ENCODE results near the gene EEPD1. TPM values are rescaled to one million over a fixed set of nuclear protein-coding genes. Genes with fewer than 3 reads are reported as not detected.

EEPD1 gene
- polyA plus RNA-seq, 2 of the 4 experiments (the other 2 are of a cell fraction): 16.0 to 24.3 TPM

- TF ChIP-seq TP53 (CRISPR knock-in tag; IDR thresholded peaks at IDR 0.05) (no peak), CBX8 (IDR thresholded peaks at IDR 0.05) (no peak), BHLHE40 (IDR thresholded peaks at IDR 0.05; ENCODE audit: low read depth, low read length) (peak; percentile 66), RNF2 (IDR thresholded peaks at IDR 0.05; ENCODE audit: borderline replicate concordance, low read depth) (no peak), CEBPB (IDR thresholded peaks at IDR 0.05) (peak; percentile 35 to 69; a peak in 2 of 4 replicates), FOXS1 (CRISPR knock-in tag; IDR thresholded peaks at IDR 0.05) (no peak), EP300 (IDR thresholded peaks at IDR 0.05) (peak; percentile 24 to 38; a peak in 1 of 5 replicates), ZFP36 (IDR thresholded peaks at IDR 0.05; ENCODE audit: borderline replicate concordance, partially characterized antibody) (no peak), CHD2 (IDR thresholded peaks at IDR 0.05; ENCODE audit: low read length, partially characterized antibody) (no peak), HOXB13 (CRISPR knock-in tag; IDR thresholded peaks at IDR 0.05; ENCODE audit: low read depth) (no peak), HOXB5 (CRISPR knock-in tag; IDR thresholded peaks at IDR 0.05) (peak; percentile 61)
These were observed 24.0 kb upstream of the EEPD1 start (continued) for GRCh38 chr7:36129048-36129534.

GRCh38 chr7:36130236-36130945 lies 22.7 kb upstream of the EEPD1 start:
- TF ChIP-seq, protein P1, sequence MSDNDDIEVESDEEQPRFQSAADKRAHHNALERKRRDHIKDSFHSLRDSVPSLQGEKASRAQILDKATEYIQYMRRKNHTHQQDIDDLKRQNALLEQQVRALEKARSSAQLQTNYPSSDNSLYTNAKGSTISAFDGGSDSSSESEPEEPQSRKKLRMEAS (IDR thresholded peaks at IDR 0.05): no peak
- TF ChIP-seq, protein P2, sequence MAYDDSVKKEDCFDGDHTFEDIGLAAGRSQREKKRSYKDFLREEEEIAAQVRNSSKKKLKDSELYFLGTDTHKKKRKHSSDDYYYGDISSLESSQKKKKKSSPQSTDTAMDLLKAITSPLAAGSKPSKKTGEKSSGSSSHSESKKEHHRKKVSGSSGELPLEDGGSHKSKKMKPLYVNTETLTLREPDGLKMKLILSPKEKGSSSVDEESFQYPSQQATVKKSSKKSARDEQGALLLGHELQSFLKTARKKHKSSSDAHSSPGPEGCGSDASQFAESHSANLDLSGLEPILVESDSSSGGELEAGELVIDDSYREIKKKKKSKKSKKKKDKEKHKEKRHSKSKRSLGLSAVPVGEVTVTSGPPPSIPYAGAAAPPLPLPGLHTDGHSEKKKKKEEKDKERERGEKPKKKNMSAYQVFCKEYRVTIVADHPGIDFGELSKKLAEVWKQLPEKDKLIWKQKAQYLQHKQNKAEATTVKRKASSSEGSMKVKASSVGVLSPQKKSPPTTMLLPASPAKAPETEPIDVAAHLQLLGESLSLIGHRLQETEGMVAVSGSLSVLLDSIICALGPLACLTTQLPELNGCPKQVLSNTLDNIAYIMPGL (CRISPR knock-in tag; IDR thresholded peaks at IDR 0.05; ENCODE audit: borderline replicate concordance): no peak
- TF ChIP-seq ESRRA (IDR thresholded peaks at IDR 0.05; ENCODE audit: borderline replicate concordance, low read length): no peak
- TF ChIP-seq RNF2 (IDR thresholded peaks at IDR 0.05; ENCODE audit: borderline replicate concordance, low read depth): no peak
- no peak for TF ChIP-seq ZC3H11A (IDR thresholded peaks at IDR 0.05)
- TF ChIP-seq CBX2 (IDR thresholded peaks at IDR 0.05; ENCODE audit: borderline replicate concordance, low read depth): no peak
- no peak for TF ChIP-seq RFX5 (IDR thresholded peaks at IDR 0.05)
- TF ChIP-seq CHD2 (IDR thresholded peaks at IDR 0.05; ENCODE audit: low read length, partially characterized antibody): no peak
- no peak for TF ChIP-seq E2F6 (IDR thresholded peaks at IDR 0.05; ENCODE audit: borderline replicate concordance, low read depth)
- TF ChIP-seq KDM5A (IDR thresholded peaks at IDR 0.05): no peak
- no peak for TF ChIP-seq POLR2A (IDR thresholded peaks at IDR 0.05; ENCODE audit: low read length)
- no peak for TF ChIP-seq EHMT2 (IDR thresholded peaks at IDR 0.05; ENCODE audit: low read depth)
- TF ChIP-seq HOXB5 (CRISPR knock-in tag; IDR thresholded peaks at IDR 0.05): no peak
- TF ChIP-seq NPAS2 (CRISPR knock-in tag; IDR thresholded peaks at IDR 0.05; ENCODE audit: borderline replicate concordance): no peak
- no peak for TF ChIP-seq HEYL (CRISPR knock-in tag; IDR thresholded peaks at IDR 0.05)
- no peak for TF ChIP-seq MAZ (IDR thresholded peaks at IDR 0.05; ENCODE audit: borderline replicate concordance, low read depth, low read length)
- 87% methylated on average over 7 of the region's 7 CpGs for WGBS (ENCODE audit: missing lambda C conversion rate)
- H3K4me3 ChIP-seq: no peak overlapping the region
- no peak for FAIRE-seq
- H3K9me3 ChIP-seq: no peaks in the 10 kb centered on the region
- CTCF ChIA-PET: interaction anchor here (0.9 kb wide), 1 partner anchor 10 kb away, joined by 3 read pairs; no protein-coding TSS in a partner anchor
- peaks cover 31% of the 10 kb centered on the region for H3K4me1 ChIP-seq
- POLR2A ChIA-PET: interaction anchor here (0.6 kb wide), 1 partner anchor 14 kb away, joined by 3 read pairs; no protein-coding TSS in a partner anchor
- no peak for ATAC-seq
- peak overlapping the region; percentile 82 to 88; a peak in 5 of 6 replicates for H3K27ac ChIP-seq
- no peak for DNase-seq (ENCODE audit: low read depth in 1 of 2, low spot score in 1 of 2)
- H3K4me2 ChIP-seq: no peak overlapping the region
